Measurements from ENCODE around the gene HOXB5.

Gene HOXB5

GRCh38 chr17:48595278-48595999 is 1.9 kb upstream of the HOXB5 start:
- no peak overlapping the region for H2AFZ ChIP-seq
- H3K9me3 ChIP-seq (ENCODE audit: control insufficient read depth, low read length): no peaks in the 10 kb centered on the region
- no peak overlapping the region for H3K4me2 ChIP-seq (ENCODE audit: low read length)
- no peak overlapping the region for H3K4me3 ChIP-seq (ENCODE audit: low read depth, low read length)
- peaks cover 6% of the 10 kb centered on the region for H3K27me3 ChIP-seq (ENCODE audit: control insufficient read depth, insufficient read depth, low read length)
- no peak overlapping the region for H3K27ac ChIP-seq
- no peak overlapping the region for H3K9ac ChIP-seq
- H3K36me3 ChIP-seq (ENCODE audit: control insufficient read depth, insufficient read depth, low read length): no peaks in the 10 kb centered on the region
- no peak for TF ChIP-seq CTCF (IDR thresholded peaks at IDR 0.05)
- no peaks in the 10 kb centered on the region for H3K4me1 ChIP-seq
- no peaks in the 10 kb centered on the region for H3K79me2 ChIP-seq

- Histone ChIP-seq H3K9me3 (ENCODE audit: control insufficient read depth, low read length) (no peaks in the 10 kb centered on the region), H3K9ac (no peak overlapping the region), H2AFZ (no peak overlapping the region), H3K4me3 (ENCODE audit: low read depth, low read length) (no peak overlapping the region), H3K27me3 (ENCODE audit: control insufficient read depth, insufficient read depth, low read length) (peaks cover 6% of the 10 kb centered on the region), H3K4me2 (ENCODE audit: low read length) (no peak overlapping the region), H3K4me1 (no peaks in the 10 kb centered on the region), H3K36me3 (ENCODE audit: control insufficient read depth, insufficient read depth, low read length) (no peaks in the 10 kb centered on the region), H3K27ac (no peak overlapping the region), H3K79me2 (no peaks in the 10 kb centered on the region)
- no peak for TF ChIP-seq CTCF (IDR thresholded peaks at IDR 0.05)
Measured at GRCh38 chr17:48594538-48595277, 1.1 kb upstream of the HOXB5 start.

GRCh38 chr17:48593840-48594537 is 410 bp upstream of the HOXB5 start:
- Histone ChIP-seq H3K9ac (no peak overlapping the region), H3K4me2 (ENCODE audit: low read length) (peak overlapping the region; percentile 97), H2AFZ (no peak overlapping the region), H3K36me3 (ENCODE audit: control insufficient read depth, insufficient read depth, low read length) (no peaks in the 10 kb centered on the region), H3K27ac (no peak overlapping the region), H3K4me1 (no peaks in the 10 kb centered on the region), H3K4me3 (ENCODE audit: low read depth, low read length) (peak overlapping the region; percentile 58), H3K27me3 (ENCODE audit: control insufficient read depth, insufficient read depth, low read length) (peaks cover 6% of the 10 kb centered on the region), H3K79me2 (no peaks in the 10 kb centered on the region), H3K9me3 (ENCODE audit: control insufficient read depth, low read length) (no peaks in the 10 kb centered on the region)
- TF ChIP-seq CTCF (IDR thresholded peaks at IDR 0.05): peak; percentile 50

- H3K9ac ChIP-seq: no peak overlapping the region
- no peak overlapping the region for H3K27ac ChIP-seq
- peaks cover 3% of the 10 kb centered on the region for H3K27me3 ChIP-seq (ENCODE audit: control insufficient read depth, insufficient read depth, low read length)
- peak overlapping the region; percentile 58 for H3K4me3 ChIP-seq (ENCODE audit: low read depth, low read length)
- H2AFZ ChIP-seq: no peak overlapping the region
- H3K9me3 ChIP-seq (ENCODE audit: control insufficient read depth, low read length): no peaks in the 10 kb centered on the region
- H3K4me2 ChIP-seq (ENCODE audit: low read length): peak overlapping the region; percentile 42
- no peaks in the 10 kb centered on the region for H3K36me3 ChIP-seq (ENCODE audit: control insufficient read depth, insufficient read depth, low read length)
- no peak for TF ChIP-seq CTCF (IDR thresholded peaks at IDR 0.05)
- H3K79me2 ChIP-seq: no peaks in the 10 kb centered on the region
- no peaks in the 10 kb centered on the region for H3K4me1 ChIP-seq
Measured at GRCh38 chr17:48592577-48592976, 1.0 kb downstream of the HOXB5 start.

Data from parathyroid adenoma (tissue), 2 donors.